ENCODE data around the gene CD207.
"Not testable (repeated sequence)": the region's sequence is repeated elsewhere in the genome, so short reads cannot be mapped to it uniquely, and the experiment has no call there.

The CD207 gene

DNA sequence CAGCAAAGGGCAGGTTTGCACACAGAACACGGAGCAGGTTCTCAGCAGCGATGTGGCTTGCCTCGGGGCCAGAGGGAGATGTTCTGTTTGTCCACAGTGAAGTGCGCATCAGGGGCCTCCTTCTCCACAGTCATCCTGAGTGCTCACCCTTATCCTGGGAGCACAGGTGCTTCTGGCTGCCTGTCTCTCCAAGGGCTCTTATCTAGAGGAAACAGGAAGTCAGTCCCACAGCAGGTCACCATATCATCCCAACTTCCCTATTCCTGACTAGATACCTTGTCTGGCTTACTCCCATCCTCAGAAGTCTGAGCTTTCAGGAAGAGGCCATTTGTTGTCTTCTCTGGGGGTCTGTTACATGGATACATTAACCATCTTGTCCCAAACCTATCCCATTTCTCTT is at the start of gene CD207:
Gene CD207 (minus strand): TSS at position 174 of the 400 bp plus-strand sequence. CDS start 40 bp downstream, at position 134.
- DNase-seq = no peak

- not testable (repeated sequence) for DNase-seq
These were observed 42.9 kb upstream of the CD207 start for GRCh38 chr2:70878543-70878942.

- not testable (repeated sequence) for DNase-seq
These were observed 40.5 kb upstream of the CD207 start for GRCh38 chr2:70876138-70876537.

DNA sequence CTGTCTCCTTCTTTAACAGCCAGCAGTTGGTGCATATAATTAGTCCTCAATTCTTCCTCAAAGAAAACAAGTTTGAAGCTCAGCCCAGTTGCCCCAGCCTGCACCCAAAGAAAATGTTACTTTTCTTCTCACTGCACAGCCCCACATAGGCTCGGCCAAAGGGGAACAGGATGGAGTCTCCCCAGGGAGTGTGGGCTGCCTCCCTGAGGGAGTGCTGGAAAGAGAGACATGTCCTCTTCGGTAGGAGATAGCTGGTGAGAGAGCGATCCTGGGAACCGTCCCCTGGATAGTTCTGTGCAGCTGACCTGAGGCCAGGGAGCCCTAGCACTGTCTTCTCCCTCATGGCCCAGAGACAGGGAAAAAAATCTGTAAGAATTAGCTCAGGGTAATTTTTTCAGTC is 37.9 kb upstream of the CD207 start:
- DNase-seq = no peak

GRCh38 chr2:70871398-70872211 is 36.0 kb upstream of the CD207 start:
- peak; percentile 71 for DNase-seq

DNA sequence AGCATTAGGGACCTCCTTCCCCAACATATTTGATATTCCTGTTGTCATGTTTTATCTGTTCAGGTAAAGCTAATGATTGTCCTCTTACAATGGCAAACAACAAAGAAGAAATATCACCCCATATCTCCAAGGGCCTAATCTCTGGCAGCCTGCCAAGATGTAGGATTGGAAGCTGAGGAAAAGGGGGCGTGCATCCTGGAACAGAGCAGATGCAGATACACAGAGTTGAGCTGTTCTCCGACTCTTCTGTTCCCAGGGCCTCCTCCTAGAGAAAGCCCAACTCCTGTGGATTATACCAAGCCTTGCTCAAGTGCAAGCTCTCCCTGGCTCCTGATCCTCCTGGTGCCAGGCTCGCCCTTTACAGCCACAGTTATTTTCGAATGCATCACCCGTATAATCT is 35.2 kb upstream of the CD207 start:
- no peak for DNase-seq

DNA sequence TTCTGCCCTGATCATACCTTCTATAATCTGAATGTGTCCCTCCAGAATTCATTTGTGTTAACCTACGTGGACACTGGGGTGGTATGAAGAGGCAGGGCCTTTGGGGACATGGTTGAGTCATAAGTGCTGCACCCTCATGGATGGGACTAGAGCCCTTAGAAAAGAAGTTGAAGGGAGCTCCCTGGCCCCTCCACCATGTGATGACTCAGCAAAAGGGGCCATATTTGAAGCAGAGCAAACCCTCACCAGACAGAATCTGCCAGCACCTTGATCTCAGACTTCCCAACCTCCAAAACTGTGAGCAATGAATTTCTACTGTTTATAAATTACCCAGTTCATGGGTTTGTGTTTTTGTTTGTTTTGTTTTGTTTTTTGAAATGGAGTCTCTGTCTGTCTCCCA is 33.4 kb upstream of the CD207 start:
- DNase-seq = no peak

DNA sequence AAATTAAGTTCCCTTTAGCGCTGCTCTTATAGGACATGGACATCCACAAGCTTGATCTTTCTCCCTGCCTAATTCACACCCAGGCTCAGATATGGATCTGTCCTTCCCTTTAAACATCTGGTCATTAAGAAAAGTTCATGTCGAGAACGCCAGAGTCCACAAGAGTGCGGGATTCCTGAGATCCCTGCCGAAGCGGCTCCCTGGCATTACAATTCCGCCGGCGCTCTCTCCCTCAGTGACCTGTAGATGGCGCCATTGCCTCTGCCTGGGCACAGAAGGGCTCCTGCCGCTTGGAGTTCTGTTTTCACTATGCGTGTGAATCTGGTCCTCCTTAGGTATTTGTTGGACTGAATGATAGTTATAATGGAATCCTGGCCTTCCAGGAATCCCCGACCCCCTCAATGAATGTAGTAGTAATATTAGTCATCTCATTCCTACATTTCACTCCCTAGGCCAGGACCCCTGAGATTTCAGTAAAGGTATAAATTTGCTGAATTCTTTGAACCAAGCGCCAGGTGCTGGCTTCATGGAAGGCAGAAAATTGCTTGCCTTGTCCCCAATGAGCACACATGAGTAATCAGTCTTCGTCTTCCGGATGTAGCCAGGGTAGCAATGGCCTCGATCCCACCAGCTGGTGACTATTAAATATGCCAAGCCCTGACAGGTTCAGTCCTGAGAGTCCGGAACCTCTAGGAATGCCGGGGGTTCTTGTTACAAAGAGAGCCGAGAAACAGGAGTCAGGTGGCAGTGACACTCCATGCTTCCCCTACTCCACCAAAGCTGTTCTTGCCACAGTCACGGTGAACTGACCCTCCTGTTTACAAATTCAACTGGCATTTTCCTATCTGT is 26.4 kb upstream of the CD207 start:
- DNase-seq = peak; percentile 68

DNA sequence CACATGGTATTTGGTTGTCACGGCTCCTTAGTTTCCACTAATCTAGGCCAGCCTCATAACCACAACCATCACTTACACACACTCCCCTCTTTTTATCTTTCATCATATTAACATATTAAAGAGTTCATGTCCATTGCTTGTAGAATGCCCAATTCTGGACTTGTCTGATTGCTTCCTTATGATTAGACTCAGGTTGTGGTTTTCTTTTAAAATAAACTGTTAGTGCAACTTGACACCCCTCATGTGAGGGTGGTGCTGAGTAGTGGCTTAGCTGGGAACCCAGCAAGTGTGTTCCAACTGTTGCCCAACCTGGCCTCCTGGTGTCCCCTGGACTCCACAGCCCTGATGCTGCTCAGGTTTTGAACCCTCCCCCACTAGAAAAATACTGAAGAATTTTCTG is 20.1 kb upstream of the CD207 start:
- DNase-seq = no peak

DNA sequence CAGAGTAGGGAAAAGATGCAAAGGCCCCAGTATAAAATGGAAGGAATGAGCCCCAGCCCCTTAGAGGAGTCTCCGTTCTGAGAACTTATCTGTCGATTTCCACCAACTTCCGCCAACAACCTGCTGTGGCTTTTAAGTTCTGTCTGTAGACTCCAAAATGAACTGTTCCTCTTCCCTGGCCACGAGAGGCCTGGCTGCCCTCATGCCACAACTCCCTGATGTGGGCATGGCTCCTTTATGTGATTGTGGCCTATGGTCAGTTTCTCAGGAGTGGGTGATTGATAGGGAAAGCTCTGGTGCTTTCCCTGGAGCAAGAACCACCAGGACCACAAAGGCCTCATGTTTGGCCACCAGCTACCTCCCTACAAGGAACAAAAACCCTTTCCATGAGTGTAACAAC is 18.8 kb upstream of the CD207 start:
- DNase-seq = no peak

DNA sequence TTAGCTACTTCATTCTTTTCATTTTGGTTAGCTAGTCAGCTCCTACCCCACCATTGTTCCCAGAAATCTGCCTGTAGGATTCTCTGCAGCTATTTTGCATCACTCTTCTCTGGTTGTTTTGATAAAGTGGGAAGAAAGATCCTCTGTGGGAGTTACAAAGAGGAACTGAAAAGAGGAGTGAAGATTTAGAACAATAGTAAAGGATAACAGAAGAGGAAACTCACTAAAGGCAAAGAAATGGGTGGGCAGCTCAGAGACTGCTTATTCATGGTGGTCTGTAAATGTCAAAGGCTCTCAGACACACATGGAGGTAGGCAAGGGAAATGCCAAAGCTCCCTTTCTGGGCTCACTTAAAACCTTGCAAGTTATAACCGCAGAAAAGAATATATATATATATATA is 17.2 kb upstream of the CD207 start:
- no peak for DNase-seq

- peak; percentile 42 for DNase-seq
These were observed 16.1 kb upstream of the CD207 start for GRCh38 chr2:70851704-70852103.

DNA sequence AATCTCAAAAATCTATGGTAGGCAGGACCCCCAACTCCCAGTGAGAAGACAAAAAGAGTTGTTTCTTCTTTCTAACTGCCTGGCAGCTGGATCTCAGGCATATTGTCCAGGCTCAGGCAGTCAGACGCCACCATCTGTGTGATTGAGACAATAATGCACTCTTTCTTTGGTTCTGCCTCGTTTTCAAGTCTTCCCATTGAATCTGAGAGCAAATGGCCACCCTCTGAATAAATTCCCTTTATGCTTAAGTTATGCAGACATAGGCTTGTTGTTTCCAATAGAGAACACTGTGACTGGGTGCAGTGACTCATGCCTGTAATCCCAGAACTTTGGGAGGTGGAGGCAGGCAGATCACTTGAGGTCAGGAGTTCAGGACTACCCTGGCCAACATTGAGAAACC is 15.3 kb upstream of the CD207 start:
- DNase-seq = no peak

- DNase-seq = no peak
These were observed 6.8 kb upstream of the CD207 start for GRCh38 chr2:70842401-70842800.

DNA sequence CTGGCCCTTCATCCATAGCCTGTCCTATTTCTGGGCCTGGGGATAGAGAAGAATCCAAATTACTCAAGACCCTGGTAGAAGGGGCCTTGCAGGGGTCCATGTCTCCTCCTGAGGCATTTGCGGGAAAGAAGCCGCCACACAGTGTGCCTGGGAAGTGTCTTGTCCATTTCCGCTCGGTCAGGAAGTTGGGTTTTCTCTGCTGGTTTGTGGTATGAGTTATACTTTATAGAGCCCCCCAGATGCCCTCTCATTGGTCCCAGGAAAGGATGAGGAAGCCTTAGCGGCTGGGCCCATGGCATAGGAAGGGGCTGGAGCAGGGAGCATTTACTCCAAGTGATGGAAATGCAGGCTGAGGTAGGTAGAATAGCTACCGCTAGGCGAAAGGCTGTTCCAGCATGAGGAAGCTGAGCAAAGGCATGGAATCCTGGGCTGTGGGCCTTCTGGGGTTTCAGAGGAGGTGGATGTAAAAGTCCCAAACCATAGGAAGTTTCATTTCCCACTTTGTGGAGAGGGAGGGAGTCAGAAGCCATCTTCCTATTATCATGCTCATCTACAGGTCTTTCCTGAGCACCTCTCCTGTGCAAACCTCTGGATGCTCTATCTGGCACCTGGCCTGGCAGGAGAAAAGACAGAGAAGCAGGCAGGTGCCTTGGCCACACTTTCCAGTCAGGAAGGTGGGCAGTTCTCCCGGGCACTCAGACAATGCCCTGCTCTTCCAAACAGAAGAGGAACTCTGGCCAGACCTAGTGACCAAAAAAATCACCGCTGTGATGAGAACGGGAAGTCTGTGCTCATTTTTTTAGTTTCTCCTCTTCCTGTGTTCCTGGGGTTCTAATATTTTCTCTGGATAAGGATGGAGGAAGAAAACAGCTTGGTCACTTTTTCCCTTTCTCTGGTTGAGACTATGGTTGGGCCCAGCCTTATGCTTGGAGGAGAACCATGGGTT is 2.6 kb upstream of the CD207 start:
- DNase-seq = no peak

DNA sequence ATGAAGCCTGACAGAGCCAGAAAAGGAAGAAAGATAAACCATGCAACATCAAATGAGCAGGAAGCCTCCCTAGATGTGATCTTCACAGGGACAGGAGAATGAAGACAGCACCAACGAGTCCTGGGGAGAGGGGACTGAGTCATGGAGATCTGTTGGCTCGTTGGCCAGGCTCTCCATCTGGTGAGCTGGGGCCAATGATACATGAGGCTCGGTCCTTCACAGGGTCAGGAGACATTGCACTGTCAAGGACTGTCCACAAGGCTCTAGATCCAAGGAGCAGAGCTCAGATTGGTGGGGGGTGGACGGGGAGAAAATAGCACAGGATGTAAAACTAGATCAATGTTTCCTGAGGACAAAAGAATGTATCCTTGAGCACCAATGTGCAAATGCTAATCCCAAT is 735 bp downstream of the CD207 start:
- no peak for DNase-seq

GRCh38 chr2:70834106-70834505 is 1.5 kb downstream of the CD207 start:
- DNase-seq = no peak

- DNase-seq = no peak
These were observed 2.4 kb downstream of the CD207 start for GRCh38 chr2:70833246-70833645.

DNA sequence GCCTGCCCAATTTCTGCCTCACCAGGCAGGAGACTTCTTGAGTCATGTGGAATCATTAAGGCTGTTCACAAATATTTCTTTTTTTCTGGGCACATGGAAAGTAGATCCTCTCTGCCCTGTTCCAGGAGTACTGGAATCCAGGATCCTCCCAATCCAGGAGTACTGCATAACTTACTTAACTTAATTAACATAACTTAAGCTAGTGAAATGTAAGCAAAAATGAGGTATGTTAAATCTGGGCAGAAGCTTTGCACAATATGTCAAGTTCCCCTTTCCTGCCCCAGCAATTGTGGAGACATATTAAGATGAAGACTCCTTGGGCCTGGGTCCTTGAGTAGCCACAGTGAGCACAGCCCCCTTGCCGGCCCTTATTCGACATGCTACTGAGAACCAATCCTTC is 3.2 kb downstream of the CD207 start:
- no peak for DNase-seq

- no peak for DNase-seq
These were observed 3.8 kb downstream of the CD207 start for GRCh38 chr2:70831861-70832260.

GRCh38 chr2:70830366-70830765 is 5.2 kb downstream of the CD207 start:
- DNase-seq = no peak

DNA sequence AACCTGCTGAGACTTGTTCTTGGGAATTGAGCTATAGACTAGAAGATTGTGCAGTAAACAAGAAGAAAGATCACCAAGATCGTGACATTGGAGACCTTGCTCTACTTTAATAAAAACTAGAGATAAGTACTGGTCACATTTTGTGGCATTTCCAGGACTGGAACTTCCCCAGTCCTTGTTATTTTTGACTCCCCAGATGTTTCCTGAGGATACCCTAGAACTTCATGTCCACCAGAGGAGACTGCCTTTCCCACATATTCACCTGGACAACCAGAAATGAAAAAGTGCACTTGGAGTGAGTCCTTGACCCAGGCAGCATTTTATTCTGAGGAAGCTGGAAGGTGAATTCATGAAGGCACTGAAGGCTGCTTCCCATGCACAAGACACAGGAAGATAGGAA is 5.7 kb downstream of the CD207 start:
- DNase-seq = no peak
